ENCODE data around the gene RIPK3. TPM values are rescaled to one million over a fixed set of nuclear protein-coding genes. Genes with fewer than 3 reads are reported as not detected.

RIPK3 gene
- total RNA-seq, 3 donors from 2014 or later (not counting 1 experiment from before 2014, with no cell fraction given): 36.1 to 58.2 (median 45.5) TPM

- H3K27ac ChIP-seq (ENCODE audit: low read length): no peak overlapping the region
- 94% methylated on average over 13 of the region's 14 CpGs for WGBS (ENCODE audit: insufficient coverage)
- intact Hi-C loops (cut with micrococcal nuclease): no loop called here
- no peaks in the 10 kb centered on the region for H3K36me3 ChIP-seq (ENCODE audit: control insufficient read depth, insufficient read depth, low read length)
- H3K9me3 Mint-ChIP-seq: no peaks in the 10 kb centered on the region
- H3K27me3 Mint-ChIP-seq (ENCODE audit: low read depth in 2 of 2): peaks cover 0 to 8% of the 10 kb centered on the region in 2 donors
- H3K4me1 ChIP-seq (ENCODE audit: control insufficient read depth, insufficient read depth, low read length): peaks cover 13% of the 10 kb centered on the region
- no peak for TF ChIP-seq CTCF (IDR thresholded peaks at IDR 0.05)
- peaks cover 2% of the 10 kb centered on the region for H3K27me3 ChIP-seq (ENCODE audit: control insufficient read depth, insufficient read depth, low read length)
- no peak overlapping the region for H3K4me3 Mint-ChIP-seq
- no peak for DNase-seq
- no peak overlapping the region for H3K4me3 ChIP-seq (ENCODE audit: low read length)
- H3K36me3 Mint-ChIP-seq: no peaks in the 10 kb centered on the region
- peaks cover 7 to 14% of the 10 kb centered on the region in 2 donors for H3K4me1 Mint-ChIP-seq
- ATAC-seq: no peak
- no peak overlapping the region for H3K27ac Mint-ChIP-seq
- no peaks in the 10 kb centered on the region for H3K9me3 ChIP-seq (ENCODE audit: control insufficient read depth, insufficient read depth, low read length)
Measured at GRCh38 chr14:24321212-24321975, 18.4 kb downstream of the RIPK3 start.

- H3K4me1 ChIP-seq (ENCODE audit: control insufficient read depth, insufficient read depth, low read length): peaks cover 39% of the 10 kb centered on the region
- Mint-ChIP-seq H3K4me1 (peaks cover 43 to 50% of the 10 kb centered on the region in 2 donors), H3K27ac (peak overlapping the region in 1 of 2 donors; percentile 49), H3K9me3 (no peaks in the 10 kb centered on the region), H3K36me3 (no peaks in the 10 kb centered on the region), H3K4me3 (no peak overlapping the region), H3K27me3 (ENCODE audit: low read depth in 2 of 2) (peaks cover 0 to 5% of the 10 kb centered on the region in 2 donors)
- intact Hi-C loops (cut with micrococcal nuclease): no loop called here
- WGBS (ENCODE audit: insufficient coverage): 95% methylated on average over 2 of the region's 3 CpGs
- TF ChIP-seq CTCF (IDR thresholded peaks at IDR 0.05): no peak
- H3K36me3 ChIP-seq (ENCODE audit: control insufficient read depth, insufficient read depth, low read length): no peaks in the 10 kb centered on the region
- H3K27ac ChIP-seq (ENCODE audit: low read length): no peak overlapping the region
- no peaks in the 10 kb centered on the region for H3K27me3 ChIP-seq (ENCODE audit: control insufficient read depth, insufficient read depth, low read length)
- no peak overlapping the region for H3K4me3 ChIP-seq (ENCODE audit: low read length)
- H3K9me3 ChIP-seq (ENCODE audit: control insufficient read depth, insufficient read depth, low read length): no peaks in the 10 kb centered on the region
- no peak for ATAC-seq
- DNase-seq: no peak
Measured at GRCh38 chr14:24317141-24317928, 22.5 kb downstream of the RIPK3 start.

GRCh38 chr14:24316597-24316950 lies 23.2 kb downstream of the RIPK3 start:
- no peak overlapping the region for H3K4me3 ChIP-seq (ENCODE audit: low read length)
- intact Hi-C loops (cut with micrococcal nuclease): no loop called here
- peaks cover 0 to 5% of the 10 kb centered on the region in 2 donors for H3K27me3 Mint-ChIP-seq (ENCODE audit: low read depth in 2 of 2)
- peaks cover 47% of the 10 kb centered on the region for H3K4me1 ChIP-seq (ENCODE audit: control insufficient read depth, insufficient read depth, low read length)
- no peaks in the 10 kb centered on the region for H3K9me3 Mint-ChIP-seq
- WGBS (ENCODE audit: insufficient coverage): 94% methylated on average over 18 of the region's 18 CpGs
- no peak for TF ChIP-seq CTCF (IDR thresholded peaks at IDR 0.05)
- peak overlapping the region; percentile 17 for H3K4me3 Mint-ChIP-seq
- no peaks in the 10 kb centered on the region for H3K9me3 ChIP-seq (ENCODE audit: control insufficient read depth, insufficient read depth, low read length)
- H3K36me3 ChIP-seq (ENCODE audit: control insufficient read depth, insufficient read depth, low read length): no peaks in the 10 kb centered on the region
- no peak for ATAC-seq
- no peak overlapping the region for H3K27ac Mint-ChIP-seq
- no peak overlapping the region for H3K27ac ChIP-seq (ENCODE audit: low read length)
- no peak for DNase-seq
- H3K27me3 ChIP-seq (ENCODE audit: control insufficient read depth, insufficient read depth, low read length): no peaks in the 10 kb centered on the region
- H3K36me3 Mint-ChIP-seq: no peaks in the 10 kb centered on the region
- H3K4me1 Mint-ChIP-seq: peaks cover 50 to 58% of the 10 kb centered on the region in 2 donors

Data from natural killer cell (primary cell).